ENCODE results near the gene MUC5AC. TPM values are rescaled to one million over a fixed set of nuclear protein-coding genes. Genes with fewer than 3 reads are reported as not detected.

The MUC5AC gene
- total RNA-seq, 1 donor from 2014 or later = not detected

DNA sequence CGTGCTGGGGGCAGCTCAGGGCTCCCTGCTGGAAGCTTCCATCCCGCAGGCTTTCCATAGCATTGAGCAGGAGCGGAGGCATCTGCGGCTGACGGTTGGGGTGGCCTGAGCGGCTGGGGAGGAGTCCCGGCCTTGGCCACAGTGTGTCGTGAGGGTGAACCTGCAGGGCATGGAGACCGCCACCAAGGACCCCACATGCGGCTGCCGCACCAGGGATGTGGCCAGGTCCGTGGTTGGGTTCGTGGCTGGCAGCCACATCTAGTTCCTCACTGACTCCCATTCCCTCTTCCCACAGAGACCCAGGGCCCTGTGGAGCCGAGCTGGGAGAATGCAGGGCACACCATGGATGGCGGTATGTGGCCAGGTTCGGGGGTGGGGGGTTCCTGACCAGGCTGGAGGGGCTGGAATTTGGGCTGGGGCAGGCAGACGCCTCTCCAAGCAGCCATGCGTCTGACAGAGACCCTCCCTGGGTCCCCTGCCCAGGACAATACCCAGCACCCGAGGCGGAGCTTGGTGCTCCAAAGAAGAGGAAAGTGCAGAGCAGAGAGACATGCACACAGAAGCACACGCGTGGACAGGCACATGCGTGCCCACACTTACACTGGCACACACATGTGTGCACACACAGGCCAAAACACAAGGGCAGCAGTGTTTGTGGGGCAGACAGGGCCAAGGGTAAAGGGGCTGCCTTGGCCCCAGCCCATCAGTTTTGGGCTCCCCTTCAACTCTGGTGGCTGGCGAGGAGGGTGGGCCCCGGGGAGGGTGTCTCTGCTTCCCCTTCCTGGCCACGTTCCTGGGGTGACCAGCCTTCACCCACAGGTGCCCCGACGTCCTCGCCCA is 67.9 kb downstream of the MUC5AC start:
- Mint-ChIP-seq H3K27ac (no peak overlapping the region), H3K27me3 (peaks cover 9% of the 10 kb centered on the region), H3K9me3 (ENCODE audit: low read depth) (no peaks in the 10 kb centered on the region), H3K36me3 (ENCODE audit: insufficient read depth) (no peaks in the 10 kb centered on the region), H3K4me3 (ENCODE audit: low read depth) (no peak overlapping the region), H3K4me1 (ENCODE audit: low read depth) (no peaks in the 10 kb centered on the region)
- DNase-seq (ENCODE audit: low spot score, unreplicated experiment) = no peak
- TF ChIP-seq, protein P1, sequence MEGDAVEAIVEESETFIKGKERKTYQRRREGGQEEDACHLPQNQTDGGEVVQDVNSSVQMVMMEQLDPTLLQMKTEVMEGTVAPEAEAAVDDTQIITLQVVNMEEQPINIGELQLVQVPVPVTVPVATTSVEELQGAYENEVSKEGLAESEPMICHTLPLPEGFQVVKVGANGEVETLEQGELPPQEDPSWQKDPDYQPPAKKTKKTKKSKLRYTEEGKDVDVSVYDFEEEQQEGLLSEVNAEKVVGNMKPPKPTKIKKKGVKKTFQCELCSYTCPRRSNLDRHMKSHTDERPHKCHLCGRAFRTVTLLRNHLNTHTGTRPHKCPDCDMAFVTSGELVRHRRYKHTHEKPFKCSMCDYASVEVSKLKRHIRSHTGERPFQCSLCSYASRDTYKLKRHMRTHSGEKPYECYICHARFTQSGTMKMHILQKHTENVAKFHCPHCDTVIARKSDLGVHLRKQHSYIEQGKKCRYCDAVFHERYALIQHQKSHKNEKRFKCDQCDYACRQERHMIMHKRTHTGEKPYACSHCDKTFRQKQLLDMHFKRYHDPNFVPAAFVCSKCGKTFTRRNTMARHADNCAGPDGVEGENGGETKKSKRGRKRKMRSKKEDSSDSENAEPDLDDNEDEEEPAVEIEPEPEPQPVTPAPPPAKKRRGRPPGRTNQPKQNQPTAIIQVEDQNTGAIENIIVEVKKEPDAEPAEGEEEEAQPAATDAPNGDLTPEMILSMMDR (IDR thresholded peaks at IDR 0.05; ENCODE audit: unreplicated experiment) = no peak

DNA sequence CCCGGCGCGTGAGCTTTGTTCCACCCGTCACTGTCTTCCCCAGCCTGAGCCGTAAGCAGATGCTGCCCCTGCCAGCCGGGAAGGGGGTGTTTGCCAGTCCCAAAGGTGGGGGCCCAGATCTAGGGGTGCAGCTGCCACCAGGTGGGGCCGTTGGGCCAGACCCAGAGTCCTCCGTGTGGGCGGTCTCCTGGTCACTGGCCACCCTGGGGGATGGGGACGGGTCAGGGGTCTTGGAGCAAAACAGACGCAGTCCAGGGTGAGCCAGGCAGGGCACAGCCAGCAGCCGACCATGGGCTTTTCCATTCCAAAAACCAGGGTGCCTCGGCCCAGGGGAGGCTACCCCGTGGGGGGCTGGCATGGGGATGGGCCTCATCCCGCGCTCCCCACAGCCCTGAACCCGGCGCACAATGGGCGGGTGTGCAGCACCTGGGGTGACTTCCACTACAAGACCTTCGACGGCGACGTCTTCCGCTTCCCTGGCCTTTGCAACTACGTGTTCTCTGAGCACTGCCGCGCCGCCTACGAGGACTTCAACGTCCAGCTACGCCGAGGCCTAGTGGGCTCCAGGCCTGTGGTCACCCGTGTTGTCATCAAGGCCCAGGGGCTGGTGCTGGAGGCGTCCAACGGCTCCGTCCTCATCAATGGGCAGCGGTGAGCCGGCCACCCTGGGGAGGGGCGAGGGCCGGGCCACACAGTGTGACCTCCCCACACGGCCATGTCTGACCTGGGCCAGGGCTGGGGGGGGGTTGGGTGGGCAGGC is 68.7 kb downstream of the MUC5AC start:
- TF ChIP-seq, protein P1 (IDR thresholded peaks at IDR 0.05; ENCODE audit: unreplicated experiment) = no peak
- DNase-seq (ENCODE audit: low spot score, unreplicated experiment) = no peak
- Mint-ChIP-seq H3K4me1 (ENCODE audit: low read depth) (no peaks in the 10 kb centered on the region), H3K27me3 (peaks cover 5% of the 10 kb centered on the region), H3K36me3 (ENCODE audit: insufficient read depth) (no peaks in the 10 kb centered on the region), H3K27ac (no peak overlapping the region), H3K9me3 (ENCODE audit: low read depth) (no peaks in the 10 kb centered on the region), H3K4me3 (ENCODE audit: low read depth) (no peak overlapping the region)

DNA sequence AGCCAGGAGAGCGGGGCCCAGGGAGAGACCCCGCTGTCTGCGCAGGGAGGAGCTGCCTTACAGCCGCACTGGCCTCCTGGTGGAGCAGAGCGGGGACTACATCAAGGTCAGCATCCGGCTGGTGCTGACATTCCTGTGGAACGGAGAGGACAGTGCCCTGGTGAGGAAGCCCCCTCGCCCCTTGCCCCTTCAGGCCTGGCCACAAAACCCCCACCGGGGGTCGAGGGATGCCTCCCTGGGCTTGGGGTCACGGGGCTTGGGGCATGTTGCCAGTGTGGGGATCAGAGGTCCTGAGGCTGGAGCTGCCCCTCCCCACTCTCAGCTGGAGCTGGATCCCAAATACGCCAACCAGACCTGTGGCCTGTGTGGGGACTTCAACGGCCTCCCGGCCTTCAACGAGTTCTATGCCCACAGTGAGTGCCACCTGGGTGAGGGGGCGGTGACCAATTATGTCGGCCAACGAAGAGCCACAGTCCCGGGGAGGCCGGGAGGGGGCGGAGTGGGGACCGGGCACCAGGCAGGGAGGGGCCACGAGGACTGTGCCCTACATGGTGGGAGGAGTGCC is 69.3 kb downstream of the MUC5AC start:
- Mint-ChIP-seq H3K27ac (no peak overlapping the region), H3K4me1 (ENCODE audit: low read depth) (no peaks in the 10 kb centered on the region), H3K9me3 (ENCODE audit: low read depth) (no peaks in the 10 kb centered on the region), H3K4me3 (ENCODE audit: low read depth) (no peak overlapping the region), H3K27me3 (no peaks in the 10 kb centered on the region), H3K36me3 (ENCODE audit: insufficient read depth) (no peaks in the 10 kb centered on the region)
- TF ChIP-seq, protein P1 (IDR thresholded peaks at IDR 0.05; ENCODE audit: unreplicated experiment) = peak; percentile 52
- DNase-seq (ENCODE audit: low spot score, unreplicated experiment) = no peak

DNA sequence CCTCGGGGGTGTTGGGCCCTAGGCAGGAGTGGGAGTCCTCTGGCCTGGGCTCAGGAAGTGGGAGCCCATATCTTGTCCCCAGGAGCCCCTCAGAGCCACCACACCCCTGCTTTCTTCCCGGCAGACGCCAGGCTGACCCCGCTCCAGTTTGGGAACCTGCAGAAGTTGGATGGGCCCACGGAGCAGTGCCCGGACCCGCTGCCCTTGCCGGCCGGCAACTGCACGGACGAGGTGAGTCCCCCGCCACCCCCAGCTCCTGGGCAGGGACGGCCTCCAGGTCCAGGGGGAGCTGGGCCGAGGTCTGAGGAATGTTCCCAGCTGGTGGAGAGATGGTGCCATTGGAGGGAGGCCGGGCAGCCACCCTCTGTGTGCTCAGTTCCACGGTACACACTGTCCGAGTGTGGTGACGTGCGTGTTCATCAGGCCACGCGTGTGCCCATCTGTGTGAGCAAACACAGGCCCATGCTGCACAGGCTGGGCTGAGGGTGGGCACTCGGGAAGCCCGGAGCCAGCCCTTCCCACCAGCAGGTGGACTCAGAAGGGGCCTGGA is 69.9 kb downstream of the MUC5AC start:
- Mint-ChIP-seq H3K27me3 (no peaks in the 10 kb centered on the region), H3K4me1 (ENCODE audit: low read depth) (no peaks in the 10 kb centered on the region), H3K4me3 (ENCODE audit: low read depth) (no peak overlapping the region), H3K9me3 (ENCODE audit: low read depth) (no peaks in the 10 kb centered on the region), H3K27ac (no peak overlapping the region), H3K36me3 (ENCODE audit: insufficient read depth) (no peaks in the 10 kb centered on the region)
- no peak for DNase-seq (ENCODE audit: low spot score, unreplicated experiment)
- TF ChIP-seq, protein P1 (IDR thresholded peaks at IDR 0.05; ENCODE audit: unreplicated experiment) = no peak

Measured in progenitor cell of endocrine pancreas (in vitro differentiated cells).